Measurements from ENCODE around the gene ORMDL1.
"Not testable (repeated sequence)": the region's sequence is repeated elsewhere in the genome, so short reads cannot be mapped to it uniquely, and the experiment has no call there.

ORMDL1 gene

GRCh38 chr2:189798312-189799029, 14.3 kb upstream of the ORMDL1 start:
- no peak for DNase-seq
- Mint-ChIP-seq H3K36me3 (peaks cover 22% of the 10 kb centered on the region), H3K9me3 (no peaks in the 10 kb centered on the region), H3K27me3 (no peaks in the 10 kb centered on the region), H3K4me3 (no peak overlapping the region), H3K27ac (no peak overlapping the region), H3K4me1 (no peaks in the 10 kb centered on the region)
- CTCF ChIA-PET: interaction anchor here (0.6 to 1.5 kb wide), 11 partner anchors 11 to 520 kb away, joined by 3 to 4 read pairs (median 3); partner anchors contain the start of gene ASNSD1

- Mint-ChIP-seq H3K27ac (no peak overlapping the region), H3K4me1 (no peaks in the 10 kb centered on the region), H3K27me3 (no peaks in the 10 kb centered on the region), H3K4me3 (no peak overlapping the region), H3K36me3 (peaks cover 26% of the 10 kb centered on the region), H3K9me3 (no peaks in the 10 kb centered on the region)
- DNase-seq: no peak
- CTCF ChIA-PET: interaction anchor here (0.7 to 1.5 kb wide), 3 partner anchors 232 to 478 kb away, joined by 3 to 4 read pairs (median 4); no protein-coding TSS in a partner anchor
Observed at GRCh38 chr2:189797902-189798301, 13.8 kb upstream of the ORMDL1 start.

GRCh38 chr2:189794310-189794709, 10.2 kb upstream of the ORMDL1 start:
- CTCF ChIA-PET: no interaction called here
- no peak for DNase-seq

GRCh38 chr2:189791338-189792042, 7.4 kb upstream of the ORMDL1 start:
- no peak overlapping the region for H3K4me3 Mint-ChIP-seq
- no peaks in the 10 kb centered on the region for H3K27me3 Mint-ChIP-seq
- H3K27ac Mint-ChIP-seq: peak overlapping the region; percentile 24
- CTCF ChIA-PET: interaction anchor here (0.7 kb wide), 1 partner anchor 100 kb away, joined by 3 read pairs; no protein-coding TSS in a partner anchor
- DNase-seq: no peak
- H3K9me3 Mint-ChIP-seq: no peaks in the 10 kb centered on the region
- peaks cover 11% of the 10 kb centered on the region for H3K4me1 Mint-ChIP-seq
- H3K36me3 Mint-ChIP-seq: peaks cover 28% of the 10 kb centered on the region

More at GRCh38 chr2:189794310-189794709, 10.2 kb upstream of the ORMDL1 start:
- no peak overlapping the region for H3K27ac Mint-ChIP-seq
- H3K4me3 Mint-ChIP-seq: no peak overlapping the region
- H3K4me1 Mint-ChIP-seq: peaks cover 11% of the 10 kb centered on the region
- no peaks in the 10 kb centered on the region for H3K27me3 Mint-ChIP-seq
- no peaks in the 10 kb centered on the region for H3K9me3 Mint-ChIP-seq
- peaks cover 32% of the 10 kb centered on the region for H3K36me3 Mint-ChIP-seq

- CTCF ChIA-PET: interaction anchor here (1.5 kb wide), 1 partner anchor 21 kb away, joined by 6 read pairs; the partner anchor contains the start of gene OSGEPL1
- peak overlapping the region; percentile 95 for H3K4me3 Mint-ChIP-seq
- no peaks in the 10 kb centered on the region for H3K27me3 Mint-ChIP-seq
- H3K4me1 Mint-ChIP-seq: peaks cover 46% of the 10 kb centered on the region
- peak overlapping the region; percentile 96 for H3K27ac Mint-ChIP-seq
- H3K9me3 Mint-ChIP-seq: no peaks in the 10 kb centered on the region
- peaks cover 51% of the 10 kb centered on the region for H3K36me3 Mint-ChIP-seq
- DNase-seq: no peak
Observed at GRCh38 chr2:189783451-189783926, 650 bp downstream of the ORMDL1 start.

- H3K4me3 Mint-ChIP-seq: peak overlapping the region; percentile 95
- no peaks in the 10 kb centered on the region for H3K27me3 Mint-ChIP-seq
- H3K27ac Mint-ChIP-seq: peak overlapping the region; percentile 96
- DNase-seq: no peak
- H3K4me1 Mint-ChIP-seq: peaks cover 49% of the 10 kb centered on the region
- CTCF ChIA-PET: no interaction called here
- peaks cover 54% of the 10 kb centered on the region for H3K36me3 Mint-ChIP-seq
- H3K9me3 Mint-ChIP-seq: no peaks in the 10 kb centered on the region
Observed at GRCh38 chr2:189782221-189782671, 1.9 kb downstream of the ORMDL1 start.

- H3K36me3 Mint-ChIP-seq: peaks cover 44% of the 10 kb centered on the region
- DNase-seq: no peak
- no peaks in the 10 kb centered on the region for H3K9me3 Mint-ChIP-seq
- H3K4me1 Mint-ChIP-seq: peaks cover 2% of the 10 kb centered on the region
- H3K27me3 Mint-ChIP-seq: no peaks in the 10 kb centered on the region
- H3K27ac Mint-ChIP-seq: peak overlapping the region; percentile 28
- CTCF ChIA-PET: interaction anchor here (1.2 to 1.4 kb wide), 2 partner anchors 10 kb away, joined by 3 to 4 read pairs; partner anchors contain the start of gene OSGEPL1
- no peak overlapping the region for H3K4me3 Mint-ChIP-seq
Observed at GRCh38 chr2:189772212-189772611, 11.9 kb downstream of the ORMDL1 start.

GRCh38 chr2:189770590-189771322, 13.4 kb downstream of the ORMDL1 start:
- CTCF ChIA-PET: interaction anchor here (1.4 kb wide), 1 partner anchor 8 kb away, joined by 4 read pairs; the partner anchor contains the start of gene OSGEPL1
- Mint-ChIP-seq H3K27ac (no peak overlapping the region), H3K4me3 (no peak overlapping the region), H3K27me3 (no peaks in the 10 kb centered on the region), H3K36me3 (peaks cover 47% of the 10 kb centered on the region), H3K4me1 (no peaks in the 10 kb centered on the region), H3K9me3 (no peaks in the 10 kb centered on the region)
- DNase-seq: no peak

GRCh38 chr2:189763908-189764661, 20.1 kb downstream of the ORMDL1 start:
- Mint-ChIP-seq H3K4me3 (peak overlapping the region; percentile 32), H3K9me3 (no peaks in the 10 kb centered on the region), H3K4me1 (peaks cover 20% of the 10 kb centered on the region), H3K27me3 (no peaks in the 10 kb centered on the region), H3K27ac (peak overlapping the region; percentile 45), H3K36me3 (peaks cover 17% of the 10 kb centered on the region)
- no peak for DNase-seq
- CTCF ChIA-PET: interaction anchor here (0.5 to 3.2 kb wide), 10 partner anchors 10 to 106 kb away, joined by 3 to 21 read pairs (median 4); partner anchors contain the start of gene ASNSD1

- Mint-ChIP-seq H3K27ac (peak within 1 kb of the TSS; percentile 97), H3K36me3 (peaks cover 11% of the 10 kb centered on the region), H3K9me3 (no peaks in the 10 kb centered on the region), H3K27me3 (no peaks in the 10 kb centered on the region), H3K4me1 (peaks cover 20% of the 10 kb centered on the region), H3K4me3 (peak within 1 kb of the TSS; percentile 85)
- CTCF ChIA-PET: interaction anchor here (0.6 to 3.2 kb wide), 17 partner anchors 9 to 322 kb away, joined by 3 to 21 read pairs (median 5); partner anchors contain the start of genes ANKAR, ASNSD1, ORMDL1 and PMS1
- peak; percentile 97 for DNase-seq
Observed at GRCh38 chr2:189762551-189763298, 21.4 kb downstream of the ORMDL1 start, which contains the start of gene OSGEPL1. OSGEPL1 (minus strand) TSS chr2:189762792; CDS start chr2:189761640, 1,152 bp downstream.

- peak overlapping the region; percentile 85 for H3K4me3 Mint-ChIP-seq
- no peaks in the 10 kb centered on the region for H3K9me3 Mint-ChIP-seq
- peaks cover 10% of the 10 kb centered on the region for H3K36me3 Mint-ChIP-seq
- H3K27ac Mint-ChIP-seq: peak overlapping the region; percentile 97
- peaks cover 20% of the 10 kb centered on the region for H3K4me1 Mint-ChIP-seq
- no peak for DNase-seq
- no peaks in the 10 kb centered on the region for H3K27me3 Mint-ChIP-seq
- CTCF ChIA-PET: interaction anchor here (1.0 to 3.2 kb wide), 13 partner anchors 9 to 322 kb away, joined by 3 to 21 read pairs (median 5); partner anchors contain the start of genes ANKAR, ASNSD1, ORMDL1 and PMS1
Observed at GRCh38 chr2:189762229-189762550, 21.9 kb downstream of the ORMDL1 start.

GRCh38 chr2:189760154-189760553, 24.0 kb downstream of the ORMDL1 start:
- not testable (repeated sequence) for H3K4me3 Mint-ChIP-seq, DNase-seq, H3K36me3 Mint-ChIP-seq, H3K9me3 Mint-ChIP-seq, H3K27me3 Mint-ChIP-seq
- CTCF ChIA-PET: interaction anchor here (0.8 to 1.7 kb wide), 2 partner anchors 100 to 513 kb away, joined by 3 to 6 read pairs; no protein-coding TSS in a partner anchor
- Mint-ChIP-seq H3K27ac (peak overlapping the region; percentile 21), H3K4me1 (peaks cover 20% of the 10 kb centered on the region)
